Activated CD8-positive, alpha-beta memory T cell treated with anti-CD3 and anti-CD28 coated beads, Interleukin-2, amount 50 U/mL, for 24 hours (primary cell): Measurements from ENCODE around the gene VRK1.
"Not testable (repeated sequence)": the region's sequence is repeated elsewhere in the genome, so short reads cannot be mapped to it uniquely, and the experiment has no call there.

Experiments
- DNase-seq: peaks from one replicate; pipeline ENCODE4 v3.0.0-alpha.2; 2020; ENCODE audit errors: extremely low read depth

The VRK1 gene

DNA sequence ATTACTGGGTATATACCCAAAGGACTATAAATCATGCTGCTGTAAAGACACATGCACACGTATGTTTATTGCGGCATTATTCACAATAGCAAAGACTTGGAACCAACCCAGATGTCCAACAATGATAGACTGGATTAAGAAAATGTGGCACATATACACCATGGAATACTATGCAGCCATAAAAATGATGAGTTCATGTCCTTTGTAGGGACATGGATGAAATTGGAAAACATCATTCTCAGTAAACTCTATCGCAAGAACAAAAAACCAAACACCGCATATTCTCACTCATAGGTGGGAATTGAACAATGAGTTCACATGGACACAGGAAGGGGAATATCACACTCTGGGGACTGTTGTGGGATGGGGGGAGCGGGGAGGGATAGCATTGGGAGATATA, 86.8 kb downstream of the VRK1 start:
- not testable (repeated sequence) for DNase-seq

DNA sequence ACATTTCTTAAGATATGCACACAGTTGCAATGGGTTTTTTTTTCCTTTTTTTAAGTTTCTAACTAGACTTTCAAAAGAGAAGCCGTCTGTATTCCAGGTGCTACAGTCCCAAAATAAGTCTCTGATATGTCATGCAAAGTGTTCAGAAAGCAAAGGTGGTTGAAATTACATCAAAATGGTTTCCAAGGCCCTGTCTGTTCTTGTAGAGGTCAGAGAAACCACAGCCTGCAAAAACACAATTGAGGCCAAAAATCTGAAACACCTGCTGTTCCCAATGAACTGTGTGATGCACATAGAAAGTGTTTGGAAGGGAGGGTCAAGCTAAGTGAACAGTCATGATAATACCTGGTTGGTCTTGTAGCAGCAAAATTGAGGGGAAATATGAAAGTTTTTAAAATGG, 91.0 kb downstream of the VRK1 start:
- DNase-seq: no peak

DNA sequence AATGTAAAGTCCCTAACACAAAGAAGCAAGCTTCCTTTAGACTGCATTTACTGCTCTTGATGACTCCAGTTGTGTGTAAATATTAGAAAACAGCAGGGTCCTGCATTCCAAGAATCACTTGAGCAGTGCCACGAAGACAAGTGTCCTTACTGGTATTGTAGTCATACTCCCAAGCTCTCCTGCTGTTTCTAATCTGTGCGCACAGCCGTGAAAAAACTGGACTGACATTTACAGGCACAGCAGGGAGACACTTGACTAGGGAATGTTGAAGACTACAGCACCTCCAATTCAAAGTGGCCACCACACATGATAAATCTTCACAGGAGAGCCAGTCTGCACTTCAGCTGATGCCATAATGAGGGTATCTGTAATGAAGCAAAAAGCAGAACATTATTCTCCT, 91.4 kb downstream of the VRK1 start:
- no peak for DNase-seq

DNA sequence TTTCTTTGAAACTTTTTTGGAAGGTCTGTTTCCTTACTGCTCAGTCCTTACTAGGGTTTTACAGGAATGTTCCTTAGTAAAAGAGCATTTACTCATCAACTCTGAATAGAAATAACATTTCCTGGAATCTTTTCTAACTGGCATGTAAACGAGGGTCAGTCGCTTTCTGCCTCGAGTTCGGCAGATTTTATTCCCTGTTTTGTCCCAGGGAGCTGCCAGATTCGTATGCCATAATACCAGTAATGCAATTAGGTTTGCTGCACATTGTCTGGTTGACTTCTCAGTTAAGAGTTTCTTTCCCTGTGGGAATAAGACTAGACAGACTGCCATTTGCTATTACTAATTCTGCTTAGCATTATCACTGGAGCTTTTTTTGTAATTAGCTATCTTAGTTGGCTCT, 91.9 kb downstream of the VRK1 start:
- no peak for DNase-seq

- no peak for DNase-seq
These were observed 96.9 kb downstream of the VRK1 start for GRCh38 chr14:96893966-96894622.

DNA sequence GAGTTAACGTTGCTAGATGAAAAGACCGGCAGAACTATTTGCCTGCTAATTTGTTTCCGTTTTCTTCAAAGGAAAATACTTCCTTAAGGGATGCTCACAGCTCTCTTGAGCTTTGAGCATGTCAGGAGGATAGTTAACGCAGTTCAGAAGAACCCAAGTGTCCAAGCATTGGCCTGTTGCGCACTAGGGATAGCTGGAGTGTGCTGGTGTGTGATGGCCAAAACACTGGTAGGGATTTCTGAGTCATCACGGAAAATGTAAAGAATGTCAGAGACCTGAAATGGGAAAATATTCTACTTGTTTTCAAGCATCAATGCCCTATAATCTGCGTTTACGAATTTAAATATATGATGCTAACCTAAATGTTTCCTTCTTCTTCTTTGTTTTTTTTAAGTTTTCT, 97.8 kb downstream of the VRK1 start:
- DNase-seq: no peak

GRCh38 chr14:96895658-96896271, 98.6 kb downstream of the VRK1 start:
- no peak for DNase-seq

DNA sequence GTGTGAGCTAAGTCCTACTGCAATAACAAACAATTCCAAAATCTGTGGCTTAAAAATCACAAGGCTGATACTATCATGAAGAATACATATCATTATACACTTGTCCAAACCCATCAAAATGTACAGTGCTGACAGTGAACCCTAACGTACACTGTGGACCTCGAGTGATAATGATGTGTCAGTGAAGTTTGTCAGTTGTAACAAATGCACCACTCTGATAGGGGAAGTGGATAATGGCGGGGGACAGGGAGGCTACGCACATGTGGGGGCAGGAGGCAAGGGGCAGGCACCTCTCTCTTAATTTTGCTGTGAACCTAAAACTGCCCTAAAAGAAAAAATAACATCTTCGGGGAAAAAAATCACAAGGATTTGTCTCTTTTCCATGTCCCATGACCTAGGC, 100.0 kb downstream of the VRK1 start:
- no peak for DNase-seq

GRCh38 chr14:96901227-96901626, 104.0 kb downstream of the VRK1 start:
- no peak for DNase-seq

GRCh38 chr14:96902004-96902403, 104.8 kb downstream of the VRK1 start:
- DNase-seq: no peak

- DNase-seq: no peak
These were observed 106.4 kb downstream of the VRK1 start for GRCh38 chr14:96903444-96904023.

DNA sequence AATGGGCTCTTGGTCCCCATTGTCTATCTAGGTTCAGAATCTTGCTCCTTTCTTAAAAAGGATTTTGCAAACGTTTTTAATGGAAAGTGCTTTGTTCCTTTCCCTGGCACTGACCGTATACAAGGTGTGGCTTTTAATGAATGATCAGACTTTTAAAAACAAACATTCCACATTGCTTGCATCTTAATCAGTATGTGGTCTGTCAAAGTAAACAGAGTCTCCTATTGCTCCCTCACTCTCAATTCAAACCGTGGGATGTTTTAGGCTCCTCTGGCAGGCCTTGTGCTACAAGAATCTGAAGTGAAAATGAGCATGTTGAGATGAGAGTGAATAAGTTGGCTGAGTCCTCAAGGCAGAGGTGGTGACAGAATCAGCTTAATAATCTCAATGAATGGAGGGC, 107.0 kb downstream of the VRK1 start:
- DNase-seq: no peak

GRCh38 chr14:96905065-96905464, 107.9 kb downstream of the VRK1 start:
- DNase-seq: no peak

GRCh38 chr14:96905825-96906224, 108.6 kb downstream of the VRK1 start:
- no peak for DNase-seq

GRCh38 chr14:96906434-96906833, 109.3 kb downstream of the VRK1 start:
- DNase-seq: no peak

DNA sequence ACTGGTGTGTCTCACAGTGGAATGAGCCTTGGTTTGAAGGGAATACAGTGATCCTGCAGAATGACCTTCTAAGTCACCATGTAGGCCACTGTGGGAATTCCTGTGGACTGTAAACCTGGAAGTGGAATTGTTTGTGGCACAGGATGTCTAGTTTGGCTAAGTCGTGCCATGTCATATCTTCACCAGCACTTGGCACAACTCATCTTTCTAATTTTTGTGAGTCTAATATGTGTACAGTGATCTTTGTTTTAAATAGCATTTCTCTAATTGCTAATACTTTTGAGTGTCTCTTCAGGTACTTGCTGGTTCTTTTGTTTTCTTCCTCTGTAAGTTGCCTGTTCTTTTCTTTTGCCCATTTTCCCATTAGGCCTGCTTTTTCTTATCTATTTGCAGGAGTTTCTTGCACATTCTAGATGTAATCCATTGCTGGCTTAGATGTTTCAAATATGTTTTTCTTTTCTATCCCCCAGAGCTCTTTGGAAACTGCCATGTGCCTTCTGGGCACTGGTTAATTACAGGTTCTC, 112.7 kb downstream of the VRK1 start:
- DNase-seq: no peak

DNA sequence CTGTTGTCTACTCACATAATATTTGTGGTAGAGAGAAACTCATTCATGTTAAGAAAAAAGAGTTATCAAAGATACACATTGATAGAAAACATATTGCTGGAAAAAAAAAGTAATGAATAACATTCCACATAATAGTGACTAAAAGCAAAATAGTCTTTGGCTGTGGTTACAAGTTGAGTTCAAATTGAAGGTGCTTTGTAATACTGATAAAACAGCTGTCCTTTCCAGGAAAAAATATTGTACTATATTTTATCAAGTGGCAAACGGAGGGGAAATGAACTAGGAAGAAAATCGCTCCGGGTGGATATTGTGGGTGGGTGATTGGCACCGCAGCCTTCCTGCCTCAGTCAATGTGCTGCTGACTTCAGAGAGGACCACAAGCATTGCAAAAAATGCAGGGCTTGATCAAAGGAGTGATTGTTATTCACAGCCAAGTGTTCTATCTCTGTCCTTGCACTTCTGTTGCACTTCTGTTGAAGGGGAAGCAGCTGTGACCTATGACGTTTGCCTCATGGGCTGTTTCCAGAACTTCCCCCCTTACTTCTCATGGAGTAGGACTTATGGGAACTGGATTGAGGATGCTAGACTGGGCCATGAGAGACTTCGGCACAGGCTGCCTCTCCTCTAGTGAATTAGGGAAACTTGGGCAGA, 114.4 kb downstream of the VRK1 start:
- no peak for DNase-seq

GRCh38 chr14:96914571-96915128, 117.5 kb downstream of the VRK1 start:
- no peak for DNase-seq

GRCh38 chr14:96915478-96915877, 118.3 kb downstream of the VRK1 start:
- no peak for DNase-seq

- no peak for DNase-seq
These were observed 119.6 kb downstream of the VRK1 start for GRCh38 chr14:96916751-96917150.

DNA sequence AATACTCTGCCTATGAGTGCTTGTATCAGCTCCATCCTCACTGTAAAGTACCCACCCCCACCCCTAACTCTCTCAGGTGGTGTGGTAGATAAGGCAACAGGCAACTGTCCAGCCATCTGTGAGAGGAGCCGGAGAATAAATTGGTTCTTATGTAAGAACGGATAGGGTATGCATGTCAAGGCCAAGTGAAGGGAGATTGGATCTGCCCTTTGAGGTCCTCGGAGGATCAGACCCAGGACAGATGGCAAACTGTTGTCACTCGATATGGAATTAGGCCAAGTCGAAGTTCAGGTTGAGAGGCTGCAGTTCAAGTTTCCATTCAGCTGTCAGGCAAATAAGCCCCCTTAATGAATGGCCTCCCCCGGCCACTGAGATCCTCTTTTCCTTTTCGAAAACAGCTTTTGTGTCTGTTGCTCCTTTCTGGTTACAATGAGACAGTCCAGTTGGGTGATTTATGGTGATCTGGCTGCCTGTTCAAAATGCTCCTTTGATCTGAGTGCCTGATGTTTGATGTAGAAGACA, 120.3 kb downstream of the VRK1 start:
- no peak for DNase-seq

GRCh38 chr14:96920023-96920422, 122.8 kb downstream of the VRK1 start:
- DNase-seq: no peak
